Chondrocyte (in vitro differentiated cells): ENCODE data around the gene TRAPPC6A. TPM values are rescaled to one million over a fixed set of nuclear protein-coding genes. Genes with fewer than 3 reads are reported as not detected.

Experiments used
- DNase-seq: peaks from one replicate; pipeline ENCODE4 v3.0.0; 2021; ENCODE audit warnings: mixed read lengths, low spot score
- H3K27ac Mint-ChIP-seq: one replicate; pipeline ENCODE4 v1.8.0; 2021; ENCODE audit warnings: mild to moderate bottlenecking, moderate library complexity, mixed read lengths; ENCODE audit not compliant: unreplicated experiment
- H3K27me3 Mint-ChIP-seq: 2 replicates; pipeline ENCODE4 v1.8.0; 2021; ENCODE audit warnings: low read depth, mixed read lengths
- H3K36me3 Mint-ChIP-seq: 2 replicates; pipeline ENCODE4 v1.8.0; 2021; ENCODE audit warnings: low read depth, mixed read lengths
- H3K4me1 Mint-ChIP-seq: 2 replicates; pipeline ENCODE4 v1.8.0; 2021; ENCODE audit warnings: low read depth, mild to moderate bottlenecking, mixed read lengths
- H3K4me3 Mint-ChIP-seq: one replicate; pipeline ENCODE4 v1.8.0; 2021; ENCODE audit warnings: mild to moderate bottlenecking, moderate library complexity, mixed read lengths; ENCODE audit not compliant: unreplicated experiment
- H3K9me3 Mint-ChIP-seq: 2 replicates; pipeline ENCODE4 v1.8.0; 2021; ENCODE audit warnings: low read depth, mixed read lengths
- CTCF ChIP-seq: fragments of 200-600 bp; sonication (generic); IDR thresholded peaks from 2 replicates; pipeline ENCODE4 v1.5.0; 2021; ENCODE audit warnings: antibody characterized with exemption, mild to moderate bottlenecking, moderate library complexity
- total RNA-seq: library from RNA; stranded (reverse); gene quantifications from 3 replicates; pipeline ENCODE4 v1.2.1, GENCODE V29; 2021

Gene TRAPPC6A
- total RNA-seq, 1 donor from 2014 or later, result 12.7 TPM

- H3K9me3 Mint-ChIP-seq, result no peaks in the 10 kb centered on the region
- no peaks in the 10 kb centered on the region for H3K27me3 Mint-ChIP-seq
- H3K27ac Mint-ChIP-seq, result peak overlapping the region; percentile 66
- no peaks in the 10 kb centered on the region for H3K36me3 Mint-ChIP-seq
- no peak for TF ChIP-seq CTCF
- no peak for DNase-seq
- H3K4me1 Mint-ChIP-seq, result peaks cover 7% of the 10 kb centered on the region
- no peak overlapping the region for H3K4me3 Mint-ChIP-seq
These were observed 40.8 kb downstream of the TRAPPC6A start for GRCh38 chr19:45137179-45137761.

GRCh38 chr19:45136507-45137178, 41.4 kb downstream of the TRAPPC6A start:
- TF ChIP-seq CTCF, result no peak
- H3K4me3 Mint-ChIP-seq, result no peak overlapping the region
- H3K27ac Mint-ChIP-seq, result peak overlapping the region; percentile 27
- peaks cover 7% of the 10 kb centered on the region for H3K4me1 Mint-ChIP-seq
- no peak for DNase-seq
- H3K9me3 Mint-ChIP-seq, result no peaks in the 10 kb centered on the region
- H3K27me3 Mint-ChIP-seq, result no peaks in the 10 kb centered on the region
- H3K36me3 Mint-ChIP-seq, result no peaks in the 10 kb centered on the region

GRCh38 chr19:45135176-45135885, 42.7 kb downstream of the TRAPPC6A start:
- DNase-seq, result no peak
- Mint-ChIP-seq H3K27me3 (no peaks in the 10 kb centered on the region), H3K27ac (no peak overlapping the region), H3K4me1 (peaks cover 11% of the 10 kb centered on the region), H3K36me3 (no peaks in the 10 kb centered on the region), H3K9me3 (no peaks in the 10 kb centered on the region), H3K4me3 (no peak overlapping the region)
- no peak for TF ChIP-seq CTCF

- Mint-ChIP-seq H3K27me3 (no peaks in the 10 kb centered on the region), H3K27ac (no peak overlapping the region), H3K9me3 (no peaks in the 10 kb centered on the region), H3K4me1 (peaks cover 14% of the 10 kb centered on the region), H3K36me3 (no peaks in the 10 kb centered on the region), H3K4me3 (no peak overlapping the region)
- no peak for TF ChIP-seq CTCF
- DNase-seq, result no peak
These were observed 44.4 kb downstream of the TRAPPC6A start for GRCh38 chr19:45133661-45134060.

- Mint-ChIP-seq H3K27ac (peak overlapping the region; percentile 42), H3K27me3 (no peaks in the 10 kb centered on the region), H3K4me3 (no peak overlapping the region), H3K9me3 (no peaks in the 10 kb centered on the region), H3K4me1 (peaks cover 8% of the 10 kb centered on the region), H3K36me3 (no peaks in the 10 kb centered on the region)
- DNase-seq, result no peak
- TF ChIP-seq CTCF, result peak; percentile 56
These were observed 47.0 kb downstream of the TRAPPC6A start for GRCh38 chr19:45130888-45131615.
